ENCODE results near the gene LHB.
"Not testable (repeated sequence)": the region's sequence is repeated elsewhere in the genome, so short reads cannot be mapped to it uniquely, and the experiment has no call there.

The LHB gene

DNA sequence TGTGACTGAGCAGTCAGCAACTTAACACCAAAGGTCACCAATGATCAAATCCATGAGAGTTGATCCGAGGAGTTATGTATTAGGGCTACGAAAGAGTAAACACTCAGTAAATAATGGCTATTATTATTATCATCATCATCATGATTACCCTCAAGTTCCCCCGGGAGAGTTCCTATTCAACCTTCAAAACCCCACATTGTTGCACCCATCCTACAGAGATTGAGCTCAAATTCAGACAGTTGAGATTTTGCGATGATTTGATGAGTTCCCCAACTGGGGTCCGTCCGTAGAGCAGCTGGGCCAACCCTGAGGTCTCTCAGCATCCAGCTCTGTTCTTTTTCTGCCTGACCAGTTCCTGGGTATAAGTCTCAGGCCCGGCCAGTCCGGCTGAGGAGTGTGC is 21.2 kb upstream of the LHB start:
- not testable (repeated sequence) for DNase-seq

DNA sequence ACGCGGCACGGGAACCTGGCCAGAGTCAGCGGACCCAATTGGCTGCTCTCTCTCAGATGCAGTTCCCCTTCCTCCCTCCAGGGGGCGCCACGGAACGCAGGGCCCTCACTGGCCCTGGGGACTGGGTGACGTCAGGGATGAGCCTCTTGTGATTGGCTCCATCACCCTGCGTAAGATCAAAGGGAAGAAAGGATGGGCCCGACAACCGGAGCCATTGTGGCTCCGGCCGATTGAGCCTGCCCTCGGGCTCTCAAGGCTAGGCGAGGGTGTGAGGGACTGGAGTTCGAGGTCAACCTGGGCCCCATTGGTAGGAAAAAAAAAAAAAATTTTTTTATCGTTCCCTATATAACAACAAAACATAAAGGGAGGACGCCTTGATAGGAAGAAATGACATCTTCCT is 19.9 kb upstream of the LHB start, which contains the start of gene CGB1:
Gene CGB1 (minus strand): TSS at position 81 of the 400 bp plus-strand sequence. CDS start 184 bp downstream, outside the sequence.
- DNase-seq: not testable (repeated sequence)

DNA sequence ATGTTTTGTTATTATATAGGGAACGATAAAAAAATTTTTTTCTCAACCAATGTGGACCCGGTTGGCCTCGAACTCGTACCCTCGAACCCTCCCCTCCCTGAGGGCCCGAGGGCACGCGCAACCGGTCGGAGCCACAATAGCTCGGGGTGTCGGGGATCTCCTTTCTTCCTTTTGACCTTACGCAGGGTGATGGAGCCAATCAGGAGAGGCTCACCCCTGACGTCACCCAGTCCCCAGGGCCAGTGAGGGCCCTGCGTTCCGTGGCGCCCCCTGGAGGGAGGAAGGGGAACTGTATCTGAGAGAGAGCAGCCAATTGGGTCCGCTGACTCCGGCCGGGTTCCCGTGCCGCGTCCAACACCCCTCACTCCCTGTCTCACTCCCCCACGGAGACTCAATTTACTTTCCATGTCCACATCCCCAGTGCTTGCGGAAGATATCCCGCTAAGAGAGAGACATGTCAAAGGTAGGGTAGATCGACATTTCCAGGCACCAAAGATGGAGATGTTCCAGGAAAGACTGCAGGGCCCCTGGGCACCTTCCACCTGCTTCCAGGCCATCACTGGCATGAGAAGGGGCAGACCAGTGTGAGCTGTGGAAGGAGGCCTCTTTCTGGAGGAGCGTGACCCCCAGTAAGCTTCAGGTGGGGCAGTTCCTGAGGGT is 14.9 kb upstream of the LHB start, which contains the start of gene CGB2:
Gene CGB2 (plus strand): TSS at position 249 of the 660 bp plus-strand sequence. CDS start 206 bp downstream, at position 455.
- DNase-seq: peak; percentile 26

DNA sequence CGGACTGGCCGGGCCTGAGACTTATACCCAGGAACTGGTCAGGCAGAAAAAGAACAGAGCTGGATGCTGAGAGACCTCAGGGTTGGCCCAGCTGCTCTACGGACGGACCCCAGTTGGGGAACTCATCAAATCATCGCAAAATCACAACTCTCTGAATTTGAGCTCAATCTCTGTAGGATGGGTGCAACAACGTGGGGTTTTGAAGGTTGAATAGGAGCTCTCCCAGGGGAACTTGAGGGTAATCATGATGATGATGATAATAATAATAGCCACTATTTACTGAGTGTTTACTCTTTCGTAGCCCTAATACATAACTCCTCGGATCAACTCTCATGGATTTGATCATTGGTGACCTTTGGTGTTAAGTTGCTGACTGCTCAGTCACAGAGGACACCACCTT is 13.4 kb upstream of the LHB start:
- DNase-seq: not testable (repeated sequence)

DNA sequence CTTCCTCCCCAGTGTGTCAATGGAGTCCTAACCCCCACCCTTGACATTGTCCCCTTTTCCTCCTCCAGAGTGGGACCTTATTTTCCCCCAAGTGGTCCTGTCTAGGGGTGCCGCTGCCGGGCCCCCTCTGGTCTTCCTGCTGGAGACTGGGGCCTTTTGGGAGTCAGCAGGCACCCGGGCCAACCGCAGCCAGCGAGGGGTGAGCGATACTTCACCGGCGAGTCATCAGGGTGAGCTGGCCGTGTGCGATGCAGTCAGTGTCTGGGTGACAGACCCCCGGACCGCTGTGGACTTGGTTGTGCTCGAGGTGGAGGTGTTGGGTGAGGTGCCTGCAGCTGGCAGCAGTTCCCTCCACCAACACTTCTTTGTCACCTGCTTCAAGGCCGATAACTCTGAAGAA is 12.9 kb upstream of the LHB start:
- not testable (repeated sequence) for DNase-seq

DNA sequence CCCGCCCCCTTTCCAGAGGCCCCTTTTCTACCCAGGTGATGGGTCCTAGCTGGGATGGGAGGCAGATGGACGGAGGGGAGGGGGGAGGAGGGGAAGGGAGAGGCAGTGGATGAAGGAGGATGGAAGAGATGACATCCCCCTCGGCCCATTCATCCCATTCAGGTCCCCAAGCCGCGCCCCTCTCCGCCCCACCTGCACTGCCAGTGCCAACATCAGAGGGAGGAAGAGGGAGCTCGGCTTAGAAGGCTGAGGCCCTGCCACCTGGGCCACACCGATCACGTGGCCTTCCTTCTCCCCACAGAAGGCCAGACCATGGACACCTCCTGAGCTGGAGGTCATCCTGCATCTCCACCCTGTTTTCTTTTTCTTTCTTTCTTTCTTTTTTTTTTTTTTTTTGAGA is 11.8 kb upstream of the LHB start:
- DNase-seq: not testable (repeated sequence)

DNA sequence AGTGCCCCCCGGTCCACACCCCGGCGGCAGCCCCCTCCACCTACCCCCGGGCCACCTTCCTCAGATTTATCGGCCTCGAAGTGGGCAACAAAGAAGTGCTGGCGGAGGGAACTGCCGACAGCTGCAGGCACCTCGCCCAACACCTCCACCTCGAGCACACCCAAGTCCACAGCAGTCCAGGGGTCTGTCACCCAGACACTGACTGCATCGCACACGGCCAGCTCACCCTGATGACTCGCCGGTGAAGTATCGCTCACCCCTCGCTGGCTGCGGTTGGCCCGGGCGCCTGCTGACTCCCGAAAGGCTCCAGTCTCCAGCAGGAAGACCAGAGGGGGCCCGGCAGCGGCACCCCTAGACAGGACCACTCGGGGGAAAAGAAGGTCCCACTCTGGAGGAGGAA is 8.7 kb upstream of the LHB start:
- DNase-seq: not testable (repeated sequence)

DNA sequence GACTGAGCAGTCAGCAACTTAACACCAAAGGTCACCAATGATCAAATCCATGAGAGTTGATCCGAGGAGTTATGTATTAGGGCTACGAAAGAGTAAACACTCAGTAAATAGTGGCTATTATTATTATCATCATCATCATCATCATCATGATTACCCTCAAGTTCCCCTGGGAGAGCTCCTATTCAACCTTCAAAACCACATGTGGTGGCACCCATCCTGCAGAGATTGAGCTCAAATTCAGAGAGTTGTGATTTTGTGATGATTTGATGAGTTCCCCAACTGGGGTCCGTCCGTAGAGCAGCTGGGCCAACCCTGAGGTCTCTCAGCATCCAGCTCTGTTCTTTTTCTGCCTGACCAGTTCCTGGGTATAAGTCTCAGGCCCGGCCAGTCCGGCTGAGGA is 8.2 kb upstream of the LHB start:
- not testable (repeated sequence) for DNase-seq

DNA sequence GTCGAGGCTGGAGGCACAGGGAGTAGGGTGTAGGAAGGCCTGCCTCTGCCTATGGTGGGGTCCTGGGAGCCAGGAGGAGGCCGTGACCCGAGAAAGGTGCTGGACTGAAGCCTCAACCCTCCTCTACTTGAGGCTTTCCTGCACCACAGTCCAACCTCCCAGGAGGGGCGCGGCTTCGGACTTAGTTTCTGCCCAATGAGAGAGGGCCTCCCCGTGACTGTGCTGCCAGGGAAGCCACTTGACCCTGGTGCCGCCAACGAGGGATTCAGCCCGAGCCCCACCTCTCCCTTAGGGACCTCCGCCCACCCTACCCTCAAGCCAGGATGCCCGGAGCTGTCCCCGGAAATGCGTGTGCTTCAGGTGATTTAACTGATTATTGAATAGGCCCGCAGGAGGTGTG is 7.3 kb upstream of the LHB start, which contains the start of gene CGB3:
Gene CGB3 (minus strand): TSS at position 101 of the 400 bp plus-strand sequence. CDS start 362 bp downstream, outside the sequence.
- not testable (repeated sequence) for DNase-seq

DNA sequence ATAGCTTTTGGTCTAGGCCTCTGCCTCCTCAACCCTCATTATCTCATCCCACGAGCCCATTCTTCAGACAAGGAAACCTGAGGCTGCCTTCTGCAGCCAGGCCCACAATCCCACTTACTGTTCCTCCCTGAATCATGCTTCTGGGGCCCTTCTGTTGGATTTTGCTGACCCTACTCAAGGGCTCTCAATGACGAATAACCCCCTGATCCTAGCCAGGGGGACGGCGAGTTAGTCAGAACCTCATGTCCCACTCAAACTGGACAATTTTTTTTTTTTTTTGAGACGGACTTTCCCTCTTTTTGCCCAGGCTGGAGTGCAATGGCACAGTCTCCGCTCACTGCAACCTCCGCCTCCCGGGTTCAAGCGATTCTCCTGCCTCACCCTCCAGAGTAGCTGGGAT is 5.2 kb upstream of the LHB start:
- DNase-seq: no peak

DNA sequence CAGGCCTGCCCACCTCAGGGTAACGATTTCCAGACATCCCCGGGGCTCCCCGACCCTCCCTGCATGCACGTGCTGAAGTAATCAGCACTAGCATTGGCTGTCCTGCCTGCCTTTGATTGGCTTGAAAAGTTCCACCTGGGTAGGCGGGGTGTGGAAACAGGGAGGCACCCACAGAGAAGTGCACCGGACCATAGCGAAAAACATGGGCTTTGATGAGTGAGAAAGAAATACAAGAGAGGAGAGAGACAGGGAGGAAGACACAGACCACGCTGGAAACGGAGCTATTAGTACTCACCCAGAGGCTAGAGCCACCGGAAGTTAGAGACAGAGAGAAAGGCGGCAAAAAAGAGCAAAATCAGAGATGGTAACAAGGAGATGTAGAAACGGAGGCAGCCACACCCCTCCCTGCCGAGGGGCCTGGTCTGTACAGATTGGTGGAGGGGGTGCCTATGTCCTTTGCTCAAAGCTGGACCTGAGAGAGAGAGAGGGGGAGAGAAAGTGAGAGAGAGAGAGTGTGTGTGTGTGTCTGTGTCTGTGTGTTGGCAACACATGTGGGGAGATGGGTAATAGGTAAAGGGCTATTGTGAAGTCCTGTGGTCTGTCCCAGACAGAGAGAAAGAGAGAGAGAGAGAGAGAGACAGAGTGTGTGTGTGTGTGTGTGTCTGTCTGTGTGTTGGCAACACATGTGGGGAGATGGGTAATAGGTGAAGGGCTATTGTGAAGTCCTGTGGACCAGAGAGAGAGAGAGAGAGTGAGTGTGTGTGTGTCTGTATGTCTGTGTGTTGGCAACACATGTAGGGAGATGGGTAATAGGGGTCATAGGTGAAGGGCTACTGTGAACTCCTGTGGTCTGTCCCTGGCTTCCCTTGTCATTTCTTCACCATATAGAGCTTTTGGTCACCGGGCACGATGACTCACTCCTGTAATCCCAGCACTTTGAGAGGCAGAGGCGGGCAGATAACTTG is 4.3 kb upstream of the LHB start:
- no peak for DNase-seq

DNA sequence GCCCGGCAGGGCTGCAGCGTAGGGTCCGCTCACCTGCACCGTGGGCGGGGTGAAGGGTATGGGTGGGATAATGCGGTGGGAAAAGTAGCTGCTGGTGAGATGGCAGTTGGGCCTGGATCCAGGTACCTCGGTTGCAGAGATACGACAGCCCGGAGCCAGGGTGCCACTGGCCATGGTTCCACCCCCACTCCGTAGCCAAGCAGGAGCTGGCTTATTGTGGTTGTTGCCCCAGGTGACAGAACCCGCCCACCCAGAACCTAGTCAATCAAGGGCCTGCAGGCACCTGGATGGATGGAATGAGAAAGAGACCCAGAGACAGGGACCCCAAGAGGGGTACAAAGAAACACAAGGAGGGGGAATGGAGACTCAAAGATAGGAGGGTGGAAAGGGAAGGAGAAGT is 3.5 kb upstream of the LHB start:
- DNase-seq: no peak

DNA sequence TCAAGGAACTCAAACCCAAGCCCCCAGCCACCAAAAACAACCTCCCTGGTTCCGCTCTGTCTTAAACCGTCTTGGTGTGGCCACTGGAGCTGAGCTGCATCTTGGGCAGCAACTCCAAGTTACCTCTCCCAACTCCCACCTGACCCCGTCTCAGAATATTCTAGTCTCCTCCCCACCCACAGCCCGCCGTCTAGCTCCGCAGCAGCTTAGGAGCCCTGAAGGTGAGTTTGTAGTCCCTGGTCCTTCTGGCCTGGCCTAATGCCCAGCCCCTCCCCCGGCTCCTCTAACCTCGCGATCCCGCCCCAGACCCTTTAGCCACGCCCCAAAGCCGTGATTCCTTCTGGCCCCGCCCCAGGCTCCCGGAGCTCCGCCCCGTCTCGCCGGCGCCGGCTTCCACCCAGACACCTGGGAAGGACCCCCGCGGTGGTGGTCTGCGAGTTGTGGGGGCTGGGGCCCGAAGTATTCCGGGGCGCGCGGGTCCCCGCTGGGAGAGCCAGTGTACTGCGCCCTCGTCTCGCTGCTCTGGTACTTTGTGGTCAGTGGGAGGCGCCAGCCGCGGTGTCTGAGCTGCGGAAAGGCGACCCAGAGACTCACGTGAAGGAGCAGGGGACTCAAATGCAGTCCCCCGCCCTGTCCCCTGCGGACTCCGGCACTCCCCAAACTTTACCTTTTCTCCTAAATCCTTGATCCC is 2.5 kb upstream of the LHB start:
- DNase-seq: peak; percentile 52

DNA sequence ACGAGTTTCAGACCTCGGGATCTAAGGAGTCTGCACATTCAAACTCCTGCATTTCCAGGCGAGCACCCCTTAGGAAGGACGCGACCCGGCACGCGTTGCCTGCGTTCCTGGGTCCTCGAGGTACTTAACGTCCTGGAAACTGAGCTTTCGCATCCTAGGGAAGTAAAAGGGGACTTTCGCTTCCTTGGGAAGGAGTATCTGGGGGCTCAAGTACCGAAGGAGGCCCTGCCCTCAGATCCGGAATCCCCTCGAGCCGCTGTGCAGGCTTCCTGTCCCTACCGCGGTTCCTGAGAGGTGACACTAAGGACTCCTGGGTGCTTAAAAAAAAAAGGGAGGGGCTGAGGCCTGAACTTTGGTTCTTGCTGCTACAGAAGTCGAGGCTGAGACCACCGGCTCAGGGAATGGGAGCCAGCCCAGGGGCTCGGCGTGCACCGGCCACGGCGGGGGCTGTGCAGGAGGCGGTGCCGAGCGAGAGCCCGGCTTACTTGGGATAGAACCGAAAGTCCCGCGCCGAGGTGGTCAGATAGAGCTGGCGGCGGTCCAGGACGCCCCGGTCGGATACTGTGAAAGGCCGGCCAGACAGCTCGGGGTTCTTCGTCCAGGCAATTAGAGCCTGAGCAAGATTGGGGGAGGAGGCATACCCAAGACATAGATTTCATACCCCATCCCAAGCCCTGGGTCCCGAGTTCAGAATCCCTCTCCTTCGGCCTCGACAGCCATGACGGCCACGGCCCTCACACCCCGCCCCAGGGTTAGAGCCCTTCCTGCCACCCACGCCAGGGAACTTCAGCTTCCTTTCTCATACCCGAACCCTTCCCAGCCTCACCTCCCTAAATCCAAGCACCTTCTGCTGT is 1.7 kb upstream of the LHB start:
- not testable (repeated sequence) for DNase-seq

DNA sequence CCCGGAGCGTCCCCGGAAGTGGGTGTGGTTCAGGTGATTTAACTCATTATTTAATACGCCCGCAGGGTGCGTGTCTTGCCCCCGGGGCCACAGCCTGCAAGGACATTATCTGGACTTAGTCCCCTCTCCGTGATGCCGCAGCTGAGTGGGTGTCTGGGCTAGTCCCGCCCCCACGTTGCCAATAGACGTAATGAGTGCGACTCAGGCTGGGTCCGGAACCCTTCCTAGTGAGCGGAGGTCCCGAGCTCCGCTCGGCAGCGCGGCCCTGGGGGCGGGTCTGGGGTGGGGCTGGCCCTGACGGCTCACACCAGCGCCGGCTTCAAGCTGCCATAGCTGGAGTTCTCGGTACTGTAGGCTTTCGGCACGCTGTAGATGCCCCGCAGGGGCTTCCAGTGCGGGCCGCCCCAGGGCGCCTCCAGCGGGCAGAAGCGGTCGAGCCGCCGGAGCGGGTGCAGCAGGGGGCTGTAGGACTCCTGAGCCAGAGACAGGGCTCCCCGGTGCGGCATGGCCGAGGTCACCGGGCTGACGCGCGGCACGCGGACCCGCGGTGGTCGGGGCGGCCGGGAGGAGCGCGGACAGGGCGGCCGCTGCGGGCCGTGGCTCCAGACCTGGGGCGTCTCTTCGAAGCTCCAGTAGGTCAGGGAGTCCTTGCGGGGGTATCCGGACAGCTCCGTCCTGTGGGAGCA is 918 bp upstream of the LHB start:
- peak; percentile 56 for DNase-seq

DNA sequence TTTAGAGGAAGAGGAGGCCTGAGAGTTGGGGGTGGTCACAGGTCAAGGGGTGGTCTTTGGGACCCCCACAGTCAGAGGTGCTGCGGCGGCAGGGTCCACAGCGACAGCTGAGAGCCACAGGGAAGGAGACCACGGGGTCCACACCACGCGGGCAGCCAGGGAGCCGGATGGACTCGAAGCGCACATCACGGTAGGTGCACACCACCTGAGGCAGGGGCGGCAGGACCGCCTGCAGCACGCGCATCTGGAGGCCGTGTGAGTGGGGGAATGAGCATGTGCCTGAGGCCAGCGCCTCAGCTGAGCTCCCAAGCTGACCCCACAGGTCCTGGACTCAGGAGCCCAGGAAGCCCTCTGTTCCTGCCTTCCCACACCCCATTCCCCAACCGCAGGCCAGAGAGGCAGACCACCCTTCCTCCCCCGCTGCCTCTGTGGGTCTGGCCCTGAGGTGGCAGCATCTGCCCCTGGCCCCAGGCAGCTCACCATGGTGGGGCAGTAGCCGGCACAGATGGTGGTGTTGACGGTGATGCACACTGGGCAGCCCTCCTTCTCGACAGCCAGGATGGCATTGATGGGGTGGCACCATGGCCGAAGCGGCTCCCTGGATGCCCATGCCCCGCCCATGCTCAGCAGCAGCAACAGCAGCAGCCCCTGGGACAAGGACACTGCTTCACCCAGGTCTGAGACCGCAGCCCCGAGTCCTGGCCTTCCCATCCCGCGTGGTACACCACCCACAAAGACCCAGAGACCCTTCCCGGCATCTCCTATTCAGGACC is 638 bp downstream of the LHB start:
- DNase-seq: no peak

DNA sequence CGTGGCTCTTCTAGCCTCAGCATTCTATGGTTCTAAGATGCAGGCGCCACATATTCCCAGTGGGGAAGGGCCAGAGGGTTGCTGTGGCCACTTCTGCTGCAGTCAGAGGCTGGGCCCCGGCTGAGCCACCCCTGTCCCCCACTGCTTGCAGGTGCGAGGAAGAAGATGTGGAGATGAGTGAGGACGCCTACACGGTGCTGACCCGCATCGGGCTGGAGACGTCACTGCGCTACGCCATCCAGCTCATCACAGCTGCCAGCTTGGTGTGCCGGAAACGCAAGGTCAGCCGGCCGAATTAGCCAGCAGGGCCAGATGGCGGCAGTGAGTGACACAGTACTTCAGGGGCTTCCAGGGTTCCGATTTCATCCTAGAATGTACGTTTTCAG is 2.0 kb downstream of the LHB start:
- no peak for DNase-seq

DNA sequence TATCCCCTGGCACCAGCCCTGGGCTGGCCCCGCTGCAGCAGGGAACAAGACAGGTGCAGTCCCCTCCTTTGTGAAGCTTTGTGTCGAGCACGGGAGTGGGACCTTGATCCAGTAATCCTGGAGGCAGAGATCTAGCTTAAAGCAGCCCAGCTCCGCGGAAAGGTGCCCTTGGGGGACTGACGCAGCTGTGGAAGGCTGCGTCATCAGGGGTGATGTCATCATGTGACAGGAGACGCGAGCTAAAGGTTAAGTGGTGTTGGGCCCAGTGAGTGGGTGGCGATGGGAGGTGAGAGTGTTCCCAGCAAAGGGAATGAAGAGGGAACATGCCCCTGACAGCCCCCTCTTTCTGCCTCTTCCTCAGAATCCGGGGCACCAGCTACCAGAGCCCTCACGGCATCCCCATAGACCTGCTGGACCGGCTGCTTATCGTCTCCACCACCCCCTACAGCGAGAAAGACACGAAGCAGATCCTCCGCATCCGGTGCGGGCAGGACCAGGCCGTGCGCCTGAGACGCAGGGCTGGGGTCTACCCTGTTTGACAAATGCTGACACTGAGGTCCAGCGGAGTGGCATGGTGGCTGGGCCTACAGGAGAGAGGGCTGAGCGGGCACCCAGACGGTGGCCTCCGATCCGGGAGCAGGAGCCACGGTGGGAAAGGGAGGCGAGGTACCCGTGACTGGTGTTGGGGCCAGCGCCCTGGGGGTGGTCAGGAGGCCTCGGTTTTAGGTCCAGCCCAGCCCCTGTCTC is 2.6 kb downstream of the LHB start:
- DNase-seq: no peak

DNA sequence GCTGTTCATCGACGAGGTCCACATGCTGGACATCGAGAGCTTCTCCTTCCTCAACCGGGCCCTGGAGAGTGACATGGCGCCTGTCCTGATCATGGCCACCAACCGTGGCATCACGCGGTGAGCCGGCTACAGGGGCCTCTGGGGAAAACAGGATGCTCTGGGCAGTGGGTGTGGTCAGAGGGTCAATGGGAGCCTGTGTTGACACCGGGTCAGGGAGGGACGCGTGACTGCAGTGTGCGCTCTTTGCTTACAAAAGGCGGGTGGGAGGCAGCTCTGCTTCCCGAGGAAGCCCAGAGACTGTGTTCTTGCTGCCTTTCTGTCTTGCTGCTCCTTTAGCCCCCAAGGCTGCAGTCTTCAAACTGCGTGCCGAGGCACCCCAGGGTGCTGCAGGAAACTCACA is 5.7 kb downstream of the LHB start:
- DNase-seq: no peak

DNA sequence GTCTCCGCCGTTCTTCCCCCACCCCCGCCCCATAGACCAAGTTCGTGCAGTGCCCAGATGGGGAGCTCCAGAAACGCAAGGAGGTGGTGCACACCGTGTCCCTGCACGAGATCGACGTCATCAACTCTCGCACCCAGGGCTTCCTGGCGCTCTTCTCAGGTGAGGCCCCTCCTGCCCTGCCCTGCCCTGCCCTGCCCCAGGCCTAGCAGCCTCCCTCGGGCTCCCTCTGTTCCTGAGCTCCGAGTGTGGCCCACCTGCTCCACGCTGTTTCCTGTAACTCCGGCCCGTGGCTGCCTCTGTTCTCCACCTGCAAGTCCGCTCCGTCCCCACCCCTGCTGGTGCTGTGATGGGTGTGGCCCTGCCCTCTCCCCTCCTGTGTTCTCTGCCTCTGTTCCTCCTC is 6.4 kb downstream of the LHB start:
- DNase-seq: no peak

Data from T-helper 9 cell (primary cell).